GM19239 (cell line): Measurements from ENCODE around the gene ANTXR1.
"Not testable (repeated sequence)": the region's sequence is repeated elsewhere in the genome, so short reads cannot be mapped to it uniquely, and the experiment has no call there.

Experiments
- DNase-seq: peaks from one replicate; pipeline ENCODE4 v3.0.0; 2011; ENCODE audit warnings: low spot score; ENCODE audit not compliant: insufficient read length
- FAIRE-seq: peaks from 2 replicates; lab custom pipeline; 2011; peaks lifted over from hg19 to GRCh38; lab: Jason Lieb, UNC

Gene ANTXR1

GRCh38 chr2:69217333-69218080 is 204.5 kb downstream of the ANTXR1 start:
- FAIRE-seq, result no peak
- no peak for DNase-seq

DNA sequence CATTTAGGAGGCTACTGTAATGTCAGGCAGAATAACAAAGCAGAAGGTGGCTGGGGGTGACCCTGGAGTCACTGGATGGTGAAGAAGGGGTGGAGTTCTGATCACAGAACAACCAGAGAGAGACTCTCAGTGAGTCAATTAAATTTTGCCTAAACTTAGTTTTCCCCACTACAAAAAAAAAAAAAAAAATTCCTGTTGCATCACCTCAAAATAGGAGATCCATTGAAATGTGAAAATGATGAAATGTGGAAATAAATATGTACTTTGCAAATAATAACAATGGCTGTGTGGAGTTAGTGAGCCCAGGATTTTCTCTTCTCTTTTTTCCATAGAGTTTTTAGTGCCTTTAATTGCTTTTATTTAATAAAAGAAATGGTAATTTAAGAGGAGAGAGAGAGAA is 208.5 kb downstream of the ANTXR1 start:
- FAIRE-seq (no peak), DNase-seq (no peak)

DNA sequence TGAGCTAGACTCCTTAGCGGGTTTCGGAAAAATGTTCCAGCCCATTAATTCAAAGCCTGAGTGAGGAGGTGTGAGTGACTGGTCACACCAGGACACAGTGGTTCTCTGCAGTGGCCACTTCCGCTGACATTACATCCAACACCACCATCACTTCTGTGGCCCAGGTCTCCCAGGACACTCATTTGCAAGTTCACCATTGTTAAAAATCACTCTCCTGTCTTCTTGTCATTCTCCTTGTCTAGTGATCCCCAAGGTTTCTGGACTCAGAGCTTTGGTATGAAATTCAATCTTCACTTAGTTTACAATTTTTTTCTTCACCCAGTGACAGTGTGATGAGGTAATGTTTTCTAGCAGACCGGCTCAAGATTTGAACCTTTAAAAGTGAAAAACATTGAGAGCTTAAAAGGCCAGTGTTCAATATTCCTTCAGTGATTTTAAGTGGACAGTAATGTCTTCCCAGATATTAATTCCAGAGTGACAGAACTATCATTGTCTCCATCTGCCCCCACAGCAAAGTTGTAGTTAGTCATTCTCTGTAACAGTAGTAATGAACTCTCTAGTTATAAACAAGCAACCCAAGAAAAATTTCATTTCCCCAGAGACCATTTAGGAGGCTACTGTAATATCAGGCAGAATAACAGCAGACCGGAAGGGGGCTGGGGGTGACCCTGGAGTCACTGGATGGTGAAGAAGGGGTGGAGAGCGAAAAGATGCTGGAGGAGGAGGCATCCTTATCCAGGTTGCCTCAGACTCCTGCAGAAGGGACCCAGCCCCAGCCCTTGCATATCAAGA is 209.2 kb downstream of the ANTXR1 start:
- no peak for DNase-seq

DNA sequence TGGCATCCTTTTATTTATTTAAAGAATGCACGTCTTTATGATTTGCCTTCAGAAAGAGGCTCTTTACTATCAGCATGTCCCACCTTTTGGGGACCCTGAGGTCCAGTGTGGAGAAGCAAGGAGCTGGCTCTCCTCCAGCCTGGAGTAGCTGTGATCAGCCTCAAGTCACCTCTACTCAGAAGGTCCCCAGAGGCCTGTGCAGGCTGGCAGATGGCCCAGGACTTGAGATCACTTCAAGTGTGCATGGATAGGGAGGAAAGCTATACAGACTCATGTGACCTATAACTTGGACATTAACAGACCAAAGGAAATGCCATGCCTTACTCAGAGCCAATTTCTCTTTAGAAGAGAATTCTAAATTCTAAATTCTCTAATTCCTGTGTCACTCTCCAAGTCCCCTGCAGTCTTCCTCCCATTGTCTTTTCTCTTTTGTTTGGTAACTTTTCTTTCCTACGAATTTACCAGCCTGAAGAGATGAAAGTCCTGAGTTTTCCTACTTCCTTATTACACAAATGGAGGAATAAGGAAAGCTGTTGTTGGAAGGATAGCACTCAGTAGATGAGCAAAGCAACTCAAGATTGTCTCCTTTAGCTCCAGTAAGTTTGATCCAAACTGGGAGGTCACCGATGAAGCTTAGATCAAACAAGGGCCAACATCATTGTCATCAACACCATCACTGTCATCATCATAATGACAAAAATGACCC is 210.1 kb downstream of the ANTXR1 start:
- DNase-seq, result no peak

More for the DNA sequence above, 209.2 kb downstream of the ANTXR1 start:
- FAIRE-seq, result no peak

DNA sequence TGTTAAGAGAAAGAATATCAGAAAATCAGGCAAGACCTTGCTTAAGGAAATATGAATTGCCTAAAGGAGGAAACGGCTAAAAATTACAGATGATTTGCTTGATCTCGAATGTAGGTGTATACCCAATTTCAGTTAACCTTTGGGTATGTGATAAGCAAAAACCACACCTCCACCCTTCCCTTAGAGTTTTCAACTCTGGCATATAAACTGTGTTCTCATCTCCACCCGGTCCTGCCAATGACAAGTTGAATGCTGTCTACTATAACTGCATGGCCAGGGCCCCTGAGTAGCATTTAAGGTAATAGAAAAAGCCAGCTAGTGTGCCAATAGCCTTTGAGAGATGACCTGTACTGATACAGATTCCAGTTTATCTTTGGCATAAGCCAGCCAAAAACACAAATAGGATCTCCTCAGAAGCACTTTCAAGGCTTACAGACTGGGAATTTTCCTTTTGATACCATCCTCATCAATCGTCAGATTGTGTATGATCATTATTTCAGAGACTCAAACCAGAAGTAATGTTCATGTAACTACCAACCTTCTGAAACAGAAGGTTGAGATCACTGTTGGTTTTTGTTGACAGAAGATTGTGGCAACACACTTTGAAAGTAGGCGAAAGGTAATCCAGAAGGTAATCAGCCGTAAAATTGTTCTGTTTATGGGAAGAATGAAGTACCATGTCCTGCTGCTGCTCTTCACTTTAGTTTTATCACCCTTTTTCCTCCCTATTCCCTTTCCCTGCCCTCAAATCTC is 211.0 kb downstream of the ANTXR1 start:
- DNase-seq (no peak), FAIRE-seq (no peak)

More for the DNA sequence above, 210.1 kb downstream of the ANTXR1 start:
- FAIRE-seq, result no peak

DNA sequence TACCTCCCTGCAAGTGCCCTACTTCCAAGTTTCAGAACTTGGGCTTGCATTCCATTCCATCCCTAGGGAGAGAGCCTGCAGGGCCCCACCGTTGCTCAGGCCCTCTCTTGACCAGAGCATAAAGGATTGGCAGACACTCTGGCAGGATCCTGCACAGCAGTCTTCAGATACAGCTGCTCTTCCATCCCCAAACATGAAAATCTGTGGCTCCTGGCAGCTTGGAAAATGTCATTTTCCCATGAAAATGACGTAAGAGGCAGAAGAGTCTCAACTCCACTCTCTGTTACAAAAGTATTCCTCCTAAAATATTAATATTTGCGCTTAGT is 211.5 kb downstream of the ANTXR1 start:
- no peak for DNase-seq
- FAIRE-seq, result no peak

DNA sequence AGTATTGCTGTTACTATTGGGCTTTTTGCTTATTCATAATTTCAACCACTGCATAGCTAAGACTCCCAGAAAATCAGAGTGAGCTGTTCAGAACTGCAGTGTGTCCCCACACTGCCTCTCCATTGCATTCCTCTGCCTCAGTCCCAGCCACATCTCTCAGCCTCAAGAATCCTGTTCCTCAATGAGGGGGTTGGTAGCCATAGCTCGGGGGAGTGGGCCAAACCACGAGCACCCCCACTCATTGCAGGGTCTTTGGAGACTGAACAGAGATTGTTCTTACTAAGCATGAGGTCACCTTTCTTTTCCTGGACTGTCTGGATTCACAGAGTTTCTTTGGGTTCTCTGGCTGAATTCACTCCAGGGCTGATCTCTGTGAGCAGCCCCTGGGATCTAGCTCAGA is 213.0 kb downstream of the ANTXR1 start:
- FAIRE-seq, result no peak
- no peak for DNase-seq

DNA sequence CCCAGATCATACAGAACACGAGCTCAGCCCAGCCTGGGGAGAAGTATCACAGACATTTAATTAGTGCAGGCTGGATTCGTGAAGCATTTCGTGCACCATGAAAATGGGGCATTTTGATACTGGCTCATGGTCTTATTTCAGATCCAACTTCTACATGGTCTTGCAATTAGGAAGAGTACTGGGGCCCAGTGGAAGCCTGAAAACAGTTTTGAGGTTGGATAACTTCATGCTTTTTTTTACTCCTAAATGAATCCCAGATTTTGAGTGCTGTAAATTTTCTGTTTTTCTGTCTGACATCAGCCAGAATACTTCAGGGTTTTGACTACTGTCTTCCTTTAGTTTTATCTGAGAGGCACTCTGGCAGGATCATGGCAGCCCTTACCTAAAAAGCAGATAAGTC is 213.9 kb downstream of the ANTXR1 start:
- DNase-seq (no peak), FAIRE-seq (no peak)

DNA sequence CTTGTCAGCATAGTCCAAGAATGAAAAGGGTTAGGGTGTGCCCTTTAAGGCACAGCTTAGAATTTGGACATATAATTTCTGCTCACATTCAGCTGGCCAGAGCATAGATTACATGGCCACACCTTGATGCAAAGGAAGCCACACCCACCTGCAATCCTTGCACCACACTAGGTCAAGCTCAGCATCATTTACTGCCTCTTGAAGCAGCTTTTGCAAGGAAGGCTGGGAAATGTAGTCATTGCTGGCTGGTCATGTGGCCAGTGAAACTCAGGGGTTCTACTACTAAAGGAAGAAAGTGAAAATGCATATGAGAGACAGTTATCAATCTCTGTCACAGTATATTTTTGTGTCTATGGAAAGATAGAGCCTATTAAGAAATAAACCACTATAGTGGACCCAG is 214.7 kb downstream of the ANTXR1 start:
- DNase-seq (no peak), FAIRE-seq (no peak)

DNA sequence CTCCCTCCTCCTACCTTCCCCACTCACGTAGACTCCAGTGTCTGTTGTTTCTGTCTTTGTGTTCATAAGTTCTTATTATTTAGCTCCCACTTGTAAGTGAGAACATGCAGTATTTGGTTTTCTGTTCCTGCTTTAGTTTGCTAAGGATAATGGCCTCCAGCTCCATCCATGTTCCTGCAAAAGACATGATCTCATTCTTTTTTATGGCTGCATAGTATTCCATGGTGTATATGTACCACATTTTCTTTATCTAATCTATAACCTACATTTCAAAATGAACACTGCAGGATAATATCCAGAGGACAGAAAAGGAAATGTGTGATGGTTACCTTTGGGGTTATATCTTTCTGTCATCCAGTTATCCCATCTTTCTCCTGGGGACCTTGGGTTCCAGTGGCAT is 218.0 kb downstream of the ANTXR1 start:
- FAIRE-seq, DNase-seq: not testable (repeated sequence)

- no peak for FAIRE-seq
- DNase-seq, result no peak
These were observed 218.8 kb downstream of the ANTXR1 start for GRCh38 chr2:69231612-69232277.

DNA sequence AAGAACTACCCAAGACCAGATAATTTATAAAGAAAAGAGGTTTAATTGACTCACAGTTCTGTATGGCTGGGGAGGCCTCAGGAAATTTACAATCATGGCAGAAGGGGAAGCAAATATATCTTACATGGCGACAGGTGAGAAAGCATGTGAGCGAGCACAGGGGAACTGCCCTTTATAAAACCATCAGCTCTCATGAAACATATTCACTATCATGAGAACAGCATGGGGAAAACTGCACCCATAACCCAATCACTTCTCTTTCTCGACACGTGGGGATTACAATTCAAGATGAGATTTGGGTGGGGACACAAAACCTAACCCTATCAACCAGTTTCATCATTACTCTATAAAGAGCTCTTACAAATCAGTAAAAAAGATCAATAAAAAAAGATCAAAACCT is 222.9 kb downstream of the ANTXR1 start:
- FAIRE-seq, DNase-seq: not testable (repeated sequence)

GRCh38 chr2:69237070-69237670 is 224.2 kb downstream of the ANTXR1 start:
- FAIRE-seq (no peak), DNase-seq (no peak)

DNA sequence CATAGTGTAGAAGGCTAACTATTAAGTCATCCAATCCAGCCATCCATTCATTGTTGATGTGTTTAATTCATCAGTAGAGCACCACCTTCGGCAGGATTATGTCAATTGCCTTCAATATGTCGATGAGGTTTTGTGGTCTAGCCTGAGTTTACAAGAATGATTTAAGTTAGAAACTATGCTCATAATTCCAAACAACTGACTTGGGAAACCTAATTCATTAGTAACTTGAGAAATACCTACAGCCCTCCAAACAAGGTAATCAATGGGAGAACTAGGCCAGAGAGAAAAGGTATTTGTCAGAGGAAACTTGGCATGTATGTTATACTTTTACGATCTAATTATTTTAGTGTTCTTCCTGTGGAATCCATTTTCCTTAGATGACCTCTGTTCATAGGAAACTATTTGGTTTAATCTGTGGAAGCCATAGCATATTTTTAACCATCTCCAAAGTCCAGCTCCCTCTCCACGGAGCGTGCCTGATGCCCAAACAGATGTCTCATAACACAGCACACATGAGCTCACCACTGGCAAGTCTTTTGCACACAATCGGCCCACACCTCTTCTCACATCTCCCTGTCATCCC is 225.6 kb downstream of the ANTXR1 start:
- DNase-seq (no peak), FAIRE-seq (no peak)

DNA sequence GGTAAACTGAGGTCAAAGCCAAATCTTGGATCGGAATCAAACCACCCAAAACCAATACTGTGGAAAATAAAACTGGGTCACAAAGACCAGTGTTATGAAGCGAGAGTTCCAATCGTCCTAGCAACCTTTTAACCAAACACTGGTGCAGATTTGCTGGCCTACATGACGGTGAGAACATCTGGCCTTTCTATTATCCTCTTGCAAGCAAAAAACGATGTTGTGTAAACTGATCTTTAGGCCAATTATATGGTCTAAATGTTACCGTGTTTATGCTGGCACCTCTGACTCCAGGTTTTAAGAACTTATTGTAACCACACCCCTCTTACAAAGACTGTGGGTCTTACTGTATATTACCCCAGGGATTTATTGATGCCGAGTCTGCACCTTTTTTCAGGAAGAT is 228.1 kb downstream of the ANTXR1 start:
- no peak for DNase-seq
- FAIRE-seq, result no peak

DNA sequence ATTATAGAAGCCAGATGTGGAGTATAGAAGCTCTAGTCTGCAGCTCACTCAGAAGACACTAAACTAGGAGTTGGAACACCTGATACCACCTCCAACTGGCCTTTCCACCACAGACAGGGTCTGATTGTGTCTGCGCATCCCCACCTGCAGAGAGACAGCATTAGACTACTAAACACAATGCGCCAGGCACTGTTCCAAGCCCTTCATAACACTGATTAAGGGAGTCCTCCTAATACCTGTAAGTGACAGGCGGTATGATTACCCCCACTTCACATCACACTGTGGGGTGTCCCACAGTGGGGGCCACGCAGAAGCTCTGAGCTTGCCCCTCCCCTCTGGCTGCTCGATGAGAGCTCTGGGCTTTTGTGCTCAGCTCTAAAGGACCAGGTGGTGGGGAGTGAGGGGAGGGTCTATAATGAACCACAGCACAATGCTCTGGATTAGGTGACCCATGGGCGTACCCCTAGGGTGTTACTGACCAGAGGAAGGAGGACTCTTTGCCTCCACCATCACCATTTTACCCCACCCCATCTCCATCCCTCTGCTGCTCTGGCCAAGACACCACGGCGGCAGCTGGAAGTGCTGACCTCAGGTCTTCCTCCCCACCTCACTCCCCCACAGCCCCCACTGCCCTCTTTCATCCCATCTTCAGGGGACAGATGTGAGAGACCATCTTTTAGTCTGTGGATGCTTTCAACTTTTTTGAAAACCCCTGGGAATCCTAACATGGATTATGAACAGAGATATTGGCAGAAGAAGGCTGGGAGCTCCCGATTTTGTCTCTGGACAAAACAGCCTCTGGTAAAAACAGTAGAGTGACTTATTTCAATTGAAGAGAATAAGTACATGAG is 228.9 kb downstream of the ANTXR1 start:
- FAIRE-seq (no peak), DNase-seq (no peak)

DNA sequence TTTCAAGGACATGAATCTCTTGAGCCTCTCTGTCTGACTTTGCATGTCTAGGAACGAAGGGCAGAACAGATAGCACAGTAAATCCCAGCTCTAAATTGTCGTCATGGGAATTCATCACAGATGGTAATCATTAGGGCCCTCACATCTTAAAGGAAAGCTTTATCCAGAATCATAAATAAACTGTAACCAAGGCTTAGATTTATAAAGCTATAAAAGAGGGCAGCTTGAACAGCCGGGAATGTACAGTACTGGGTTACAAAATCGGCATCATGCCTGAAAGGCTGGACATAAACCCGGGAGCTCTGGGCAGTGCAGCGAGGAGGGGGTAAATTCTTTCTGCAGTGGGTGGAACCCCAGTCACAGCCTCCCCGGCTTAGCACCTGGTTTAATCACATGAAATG is 229.7 kb downstream of the ANTXR1 start:
- no peak for DNase-seq
- no peak for FAIRE-seq

DNA sequence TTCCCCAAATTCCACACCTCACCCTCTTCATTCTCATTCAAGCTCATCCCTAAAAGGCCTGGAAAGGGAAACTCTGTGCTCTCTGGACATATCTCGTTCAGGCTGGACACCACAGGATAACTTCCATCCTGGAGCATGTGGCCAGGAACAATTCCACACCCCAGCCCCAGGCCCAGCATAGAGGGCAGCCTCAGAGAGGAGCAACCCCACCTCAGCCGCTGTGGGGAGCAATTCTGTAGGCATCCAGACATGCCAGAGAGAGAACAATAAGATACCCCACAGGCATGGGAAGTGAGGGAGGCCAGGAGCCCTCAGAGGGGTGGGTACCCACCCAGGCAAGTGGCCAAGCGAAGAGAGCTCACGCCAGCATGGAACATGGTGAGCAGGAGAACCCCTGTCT is 230.7 kb downstream of the ANTXR1 start:
- no peak for FAIRE-seq

More for the DNA sequence above, 230.7 kb downstream of the ANTXR1 start:
- DNase-seq, result no peak
